ENCODE data around the gene SNAPC5. TPM values are rescaled to one million over a fixed set of nuclear protein-coding genes. Genes with fewer than 3 reads are reported as not detected.

The SNAPC5 gene
- total and polyA plus RNA-seq, 2 of the 8 experiments (the other 6 are each of a cell fraction or from before 2014, with no cell fraction given) = 18.7 to 23.1 TPM

DNA sequence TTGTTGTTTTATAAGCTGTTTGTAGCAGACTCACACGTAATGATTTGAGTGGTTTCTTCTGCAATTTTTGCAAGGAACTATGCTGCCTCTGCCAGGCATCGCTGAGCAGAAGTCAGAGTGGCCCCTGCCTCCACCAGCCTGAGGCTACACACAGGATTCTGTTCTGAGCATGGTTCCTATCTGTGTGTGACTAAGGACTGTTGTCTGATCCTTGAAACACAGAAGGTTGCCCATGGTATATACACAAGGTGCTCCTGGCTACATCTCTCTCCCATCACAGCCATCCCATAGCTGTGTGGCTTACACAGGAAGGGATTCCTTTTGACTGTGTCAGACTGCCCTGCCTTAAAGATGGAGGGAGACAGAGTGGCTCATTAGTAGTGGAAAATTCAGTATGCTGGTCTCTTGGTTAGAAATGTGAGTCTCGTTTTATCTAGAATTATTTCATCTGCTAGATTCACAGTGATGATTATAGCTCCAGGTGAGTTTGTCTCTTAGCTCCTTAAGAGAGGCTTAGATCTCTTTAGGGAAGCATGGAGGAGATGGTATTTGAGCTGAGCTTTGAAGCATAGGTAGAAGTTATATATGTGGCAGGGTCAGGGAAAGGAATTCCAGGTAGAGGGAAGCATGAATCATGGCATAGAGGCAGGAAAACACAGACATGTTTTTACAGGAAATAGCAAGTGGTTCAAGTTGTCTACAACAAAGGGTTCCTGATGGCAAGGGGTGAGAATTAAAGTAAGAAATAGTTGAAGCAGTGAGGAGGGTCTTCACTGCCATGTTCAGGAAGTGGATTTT is 37.5 kb downstream of the SNAPC5 start (continued):
- TF ChIP-seq EZH2 (IDR thresholded peaks at IDR 0.05; ENCODE audit: low read depth, low read length, severe bottlenecking) = no peak
- TF ChIP-seq BRCA1 (IDR thresholded peaks at IDR 0.05; ENCODE audit: low read depth, low read length) = no peak
